Osteoblast (primary cell): ENCODE results near the gene FAM24B. TPM values are rescaled to one million over a fixed set of nuclear protein-coding genes. Genes with fewer than 3 reads are reported as not detected.

Source experiments
- DNase-seq: peaks from one replicate; pipeline ENCODE4 v3.0.0; 2011; ENCODE audit warnings: low spot score, mixed read lengths; ENCODE audit not compliant: insufficient read length; ENCODE audit errors: missing footprints
- H2AFZ ChIP-seq: 2 replicates; pipeline ENCODE4 v1.6.0; 2011; ENCODE audit warnings: mild to moderate bottlenecking, low read length
- H3K27ac ChIP-seq: 2 replicates; pipeline ENCODE4 v1.5.1; 2011; ENCODE audit warnings: mild to moderate bottlenecking, low read depth, low read length, moderate library complexity
- H3K27me3 ChIP-seq: 2 replicates; pipeline ENCODE4 v1.6.0; 2012; ENCODE audit warnings: mild to moderate bottlenecking, control low read depth, inconsistent platforms, low read length, moderate library complexity; ENCODE audit not compliant: insufficient read depth
- H3K36me3 ChIP-seq: 2 replicates; pipeline ENCODE4 v1.5.1; 2011; ENCODE audit warnings: mild to moderate bottlenecking, low read length, control low read depth, moderate library complexity; ENCODE audit not compliant: insufficient read depth
- H3K4me1 ChIP-seq: 2 replicates; pipeline ENCODE4 v1.5.1; 2011; ENCODE audit warnings: mild to moderate bottlenecking, low read length, control low read depth, moderate library complexity; ENCODE audit not compliant: insufficient read depth
- H3K4me2 ChIP-seq: 2 replicates; pipeline ENCODE4 v1.6.0; 2011; ENCODE audit warnings: mild to moderate bottlenecking, low read length; ENCODE audit not compliant: insufficient read depth
- H3K4me3 ChIP-seq: fragments of 200-600 bp; sonication (generic); 3 replicates; pipeline ENCODE4 v1.5.1; 2012; ENCODE audit warnings: mild to moderate bottlenecking, low read length, inconsistent platforms; ENCODE audit not compliant: insufficient read depth
- H3K79me2 ChIP-seq: 2 replicates; pipeline ENCODE4 v1.6.0; 2012; ENCODE audit warnings: mild to moderate bottlenecking, low read length, control low read depth, inconsistent platforms; ENCODE audit not compliant: insufficient read depth
- H3K9me3 ChIP-seq: 2 replicates; pipeline ENCODE4 v1.5.1; 2011; ENCODE audit warnings: low read depth, low read length, control low read depth
- H4K20me1 ChIP-seq: 2 replicates; pipeline ENCODE4 v1.6.0; 2012; ENCODE audit warnings: mild to moderate bottlenecking, low read length, control low read depth; ENCODE audit not compliant: insufficient read depth
- CTCF ChIP-seq: IDR thresholded peaks from 2 replicates; pipeline ENCODE4 v1.5.1; 2011; ENCODE audit warnings: mild to moderate bottlenecking, low read depth, low read length, moderate library complexity; ENCODE audit errors: extremely low read depth
- total RNA-seq: library from RNA; depleted of rRNA; stranded (reverse); fragments of >200 nt; gene quantifications from 2 replicates; pipeline ENCODE4 v1.2.3, GENCODE V29; 2012

FAM24B gene
- total RNA-seq, 1 donor = 1.8 TPM

- Histone ChIP-seq H3K27ac (no peak overlapping the region), H3K36me3 (no peaks in the 10 kb centered on the region), H3K4me1 (no peaks in the 10 kb centered on the region), H3K79me2 (no peaks in the 10 kb centered on the region), H3K27me3 (no peaks in the 10 kb centered on the region), H3K4me3 (no peak overlapping the region), H3K4me2 (no peak overlapping the region), H2AFZ (no peak overlapping the region), H3K9me3 (no peaks in the 10 kb centered on the region), H4K20me1 (no peaks in the 10 kb centered on the region)
- DNase-seq = no peak
- no peak for TF ChIP-seq CTCF
Observed at GRCh38 chr10:122894261-122894944, 15.0 kb upstream of the FAM24B start.

- no peak for DNase-seq
- H4K20me1 ChIP-seq = no peaks in the 10 kb centered on the region
- H3K27me3 ChIP-seq = no peaks in the 10 kb centered on the region
- no peak overlapping the region for H2AFZ ChIP-seq
- peaks cover 2% of the 10 kb centered on the region for H3K79me2 ChIP-seq
- no peak for TF ChIP-seq CTCF
- no peaks in the 10 kb centered on the region for H3K9me3 ChIP-seq
- no peaks in the 10 kb centered on the region for H3K36me3 ChIP-seq
- H3K4me3 ChIP-seq = no peak overlapping the region
- H3K4me1 ChIP-seq = peaks cover 3% of the 10 kb centered on the region
- no peak overlapping the region for H3K27ac ChIP-seq
- H3K4me2 ChIP-seq = no peak overlapping the region
Observed at GRCh38 chr10:122884166-122884565, 4.8 kb upstream of the FAM24B start.

- Histone ChIP-seq H3K27me3 (no peaks in the 10 kb centered on the region), H3K4me1 (peaks cover 11% of the 10 kb centered on the region), H3K27ac (no peak overlapping the region), H3K4me3 (no peak overlapping the region), H3K9me3 (no peaks in the 10 kb centered on the region), H4K20me1 (no peaks in the 10 kb centered on the region), H3K4me2 (no peak overlapping the region), H2AFZ (no peak overlapping the region), H3K36me3 (no peaks in the 10 kb centered on the region), H3K79me2 (peaks cover 16% of the 10 kb centered on the region)
- no peak for DNase-seq
- TF ChIP-seq CTCF = no peak
Observed at GRCh38 chr10:122882766-122883165, 3.4 kb upstream of the FAM24B start.

- Histone ChIP-seq H4K20me1 (no peaks in the 10 kb centered on the region), H3K27ac (peak overlapping the region; percentile 35), H3K79me2 (peaks cover 53% of the 10 kb centered on the region), H3K4me2 (peak overlapping the region; percentile 85), H3K9me3 (no peaks in the 10 kb centered on the region), H2AFZ (peak overlapping the region; percentile 99), H3K4me1 (peaks cover 11% of the 10 kb centered on the region), H3K4me3 (peak overlapping the region; percentile 74), H3K36me3 (no peaks in the 10 kb centered on the region), H3K27me3 (no peaks in the 10 kb centered on the region)
- TF ChIP-seq CTCF = no peak
- DNase-seq = peak; percentile 41
Observed at GRCh38 chr10:122878799-122879338, 512 bp downstream of the FAM24B start.
